Measurements from ENCODE around the gene S100A13. TPM values are rescaled to one million over a fixed set of nuclear protein-coding genes. Genes with fewer than 3 reads are reported as not detected.
"Not testable (repeated sequence)": the region's sequence is repeated elsewhere in the genome, so short reads cannot be mapped to it uniquely, and the experiment has no call there.

S100A13 gene
- total and polyA plus RNA-seq, 4 donors: 30.5 to 141 (median 50.1) TPM

DNA sequence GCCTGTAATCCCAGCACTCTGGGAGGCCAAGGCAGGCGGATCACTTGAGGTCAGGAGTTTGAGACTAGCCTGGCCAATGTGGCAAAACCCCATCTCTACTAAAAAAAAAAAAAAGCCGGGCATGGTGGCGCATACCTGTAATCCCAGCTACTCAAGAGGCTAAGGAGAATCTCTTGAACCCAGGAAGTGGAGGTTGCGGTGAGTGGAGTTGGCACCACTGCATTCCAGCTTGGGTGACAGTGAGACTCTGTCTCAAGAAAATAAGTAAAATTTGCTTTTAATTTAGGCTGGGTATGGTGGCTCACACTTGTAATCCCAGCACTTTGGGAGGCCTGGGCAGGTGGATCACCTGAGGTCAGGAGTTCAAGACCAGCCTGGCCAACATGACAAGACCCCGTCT lies 12.9 kb upstream of the S100A13 start:
- peaks cover 70% of the 10 kb centered on the region for H3K36me3 ChIP-seq (ENCODE audit: control insufficient read depth, insufficient read depth, low read length)
- 100% methylated on average over 3 of the region's 5 CpGs for WGBS (ENCODE audit: insufficient coverage)

DNA sequence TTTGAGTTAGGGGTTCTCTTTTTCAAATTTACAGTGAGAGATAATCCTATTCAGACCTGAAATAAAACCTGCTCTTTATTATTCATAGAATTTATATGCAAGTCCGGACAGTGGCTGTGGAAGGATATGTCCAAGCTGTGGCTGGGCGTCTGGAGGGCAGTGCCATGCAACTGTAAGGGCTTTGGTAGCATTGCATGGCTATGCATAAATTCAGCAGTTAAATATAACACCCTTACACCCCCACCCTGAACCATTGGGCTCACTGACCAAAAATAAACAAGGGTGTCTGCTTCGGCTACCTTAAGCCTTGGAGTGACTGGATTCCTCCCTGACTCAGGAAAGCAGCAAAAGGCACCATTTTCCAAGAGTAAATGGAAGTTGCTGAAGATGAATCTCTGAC lies 12.0 kb upstream of the S100A13 start:
- no CpG with 5 or more reads among the region's 3 CpGs for WGBS (ENCODE audit: insufficient coverage)
- Histone ChIP-seq H3K36me3 (ENCODE audit: control insufficient read depth, insufficient read depth, low read length) (peaks cover 66% of the 10 kb centered on the region), H3K27ac (ENCODE audit: low read depth, low read length) (no peak overlapping the region)

More for the DNA sequence above, 12.9 kb upstream of the S100A13 start:
- peaks cover 21% of the 10 kb centered on the region for H3K4me1 ChIP-seq (ENCODE audit: control insufficient read depth, insufficient read depth, low read length)
- not testable (repeated sequence) for H3K9me3 ChIP-seq (ENCODE audit: control insufficient read depth, insufficient read depth, low read length); H3K27me3 ChIP-seq (ENCODE audit: control insufficient read depth, insufficient read depth, low read length); DNase-seq (ENCODE audit: low read depth in 4 of 6, low spot score in 6 of 6); H3K4me3 ChIP-seq (ENCODE audit: low read depth, low read length); H3K27ac ChIP-seq (ENCODE audit: low read depth, low read length)

DNA sequence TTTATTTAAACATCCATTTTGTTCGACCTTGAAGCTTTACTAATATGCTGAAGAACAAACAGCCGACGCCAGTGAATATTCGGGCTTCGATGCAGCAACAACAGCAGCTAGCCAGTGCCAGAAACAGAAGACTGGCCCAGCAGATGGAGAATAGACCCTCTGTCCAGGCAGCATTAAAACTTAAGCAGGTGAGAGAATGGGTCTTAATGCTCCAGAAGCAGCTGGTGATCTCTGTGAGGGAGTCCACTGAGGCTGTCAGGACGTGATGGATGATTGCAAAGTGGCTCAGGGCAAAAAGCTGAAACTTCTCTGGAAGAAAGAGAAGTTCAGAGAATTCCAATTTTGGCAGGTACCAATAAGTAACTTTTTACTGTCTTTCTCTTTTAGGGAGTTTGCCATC lies 11.0 kb upstream of the S100A13 start:
- Histone ChIP-seq H3K4me3 (ENCODE audit: low read depth, low read length) (no peak overlapping the region), H3K27me3 (ENCODE audit: control insufficient read depth, insufficient read depth, low read length) (no peaks in the 10 kb centered on the region), H3K4me1 (ENCODE audit: control insufficient read depth, insufficient read depth, low read length) (peaks cover 30% of the 10 kb centered on the region), H3K27ac (ENCODE audit: low read depth, low read length) (no peak overlapping the region), H3K36me3 (ENCODE audit: control insufficient read depth, insufficient read depth, low read length) (peaks cover 61% of the 10 kb centered on the region), H3K9me3 (ENCODE audit: control insufficient read depth, insufficient read depth, low read length) (no peaks in the 10 kb centered on the region)
- WGBS (ENCODE audit: insufficient coverage): 81% methylated on average over 5 of the region's 6 CpGs
- no peak for DNase-seq (ENCODE audit: low read depth in 4 of 6, low spot score in 6 of 6)

More for the DNA sequence above, 12.0 kb upstream of the S100A13 start:
- no peaks in the 10 kb centered on the region for H3K9me3 ChIP-seq (ENCODE audit: control insufficient read depth, insufficient read depth, low read length)
- H3K27me3 ChIP-seq (ENCODE audit: control insufficient read depth, insufficient read depth, low read length): no peaks in the 10 kb centered on the region
- no peak for DNase-seq (ENCODE audit: low read depth in 4 of 6, low spot score in 6 of 6)
- H3K4me1 ChIP-seq (ENCODE audit: control insufficient read depth, insufficient read depth, low read length): peaks cover 25% of the 10 kb centered on the region
- H3K4me3 ChIP-seq (ENCODE audit: low read depth, low read length): no peak overlapping the region

DNA sequence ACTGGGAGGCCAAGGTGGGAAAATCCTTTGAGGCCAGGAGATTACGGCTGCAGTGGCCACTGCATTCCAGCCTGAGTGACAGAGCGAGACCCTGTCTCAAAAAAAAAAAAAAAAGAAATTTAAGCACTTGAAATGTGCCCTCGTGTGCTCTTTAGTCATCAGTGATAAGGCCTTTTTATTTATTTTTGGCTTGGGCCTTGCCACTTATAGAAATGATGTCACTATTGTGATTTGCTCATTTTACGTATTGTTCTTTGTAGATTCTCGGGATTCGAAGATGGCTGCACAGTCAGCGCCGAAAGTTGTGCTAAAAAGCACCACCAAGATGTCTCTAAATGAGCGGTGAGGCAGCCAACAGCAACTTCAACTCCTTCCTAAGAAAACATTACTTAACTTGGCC lies 9.0 kb upstream of the S100A13 start:
- Histone ChIP-seq H3K36me3 (ENCODE audit: control insufficient read depth, insufficient read depth, low read length) (peaks cover 50% of the 10 kb centered on the region), H3K27me3 (ENCODE audit: control insufficient read depth, insufficient read depth, low read length) (no peaks in the 10 kb centered on the region), H3K9me3 (ENCODE audit: control insufficient read depth, insufficient read depth, low read length) (no peaks in the 10 kb centered on the region), H3K27ac (ENCODE audit: low read depth, low read length) (no peak overlapping the region), H3K4me1 (ENCODE audit: control insufficient read depth, insufficient read depth, low read length) (peaks cover 33% of the 10 kb centered on the region), H3K4me3 (ENCODE audit: low read depth, low read length) (no peak overlapping the region)
- no peak for DNase-seq (ENCODE audit: low read depth in 4 of 6, low spot score in 6 of 6)
- 100% methylated on average over 1 of the region's 9 CpGs for WGBS (ENCODE audit: insufficient coverage)

DNA sequence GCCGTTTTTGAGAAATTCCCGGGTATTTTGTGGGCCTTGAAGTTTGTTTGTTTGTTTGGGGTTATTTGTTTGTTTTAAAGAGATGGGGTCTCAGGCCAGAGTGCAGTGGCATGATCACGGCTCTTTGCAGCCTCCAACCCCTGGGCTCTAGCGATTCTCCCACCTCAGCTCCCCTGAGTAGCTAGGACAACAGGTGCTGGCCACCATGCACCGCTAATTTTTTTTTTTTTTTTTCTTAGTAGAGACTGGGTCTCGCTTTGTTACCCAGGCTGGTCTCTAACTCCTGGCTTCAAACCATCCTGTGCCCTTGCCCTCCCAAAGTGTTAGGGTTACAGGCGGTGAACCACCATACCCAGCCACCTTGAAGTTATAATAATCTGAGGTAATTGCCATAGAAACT lies 8.6 kb upstream of the S100A13 start:
- Histone ChIP-seq H3K9me3 (ENCODE audit: control insufficient read depth, insufficient read depth, low read length) (no peaks in the 10 kb centered on the region), H3K36me3 (ENCODE audit: control insufficient read depth, insufficient read depth, low read length) (peaks cover 50% of the 10 kb centered on the region), H3K27me3 (ENCODE audit: control insufficient read depth, insufficient read depth, low read length) (no peaks in the 10 kb centered on the region), H3K4me3 (ENCODE audit: low read depth, low read length) (no peak overlapping the region), H3K4me1 (ENCODE audit: control insufficient read depth, insufficient read depth, low read length) (peaks cover 33% of the 10 kb centered on the region), H3K27ac (ENCODE audit: low read depth, low read length) (no peak overlapping the region)
- DNase-seq (ENCODE audit: low read depth in 4 of 6, low spot score in 6 of 6): no peak
- 100% methylated on average over 1 of the region's 7 CpGs for WGBS (ENCODE audit: insufficient coverage)

DNA sequence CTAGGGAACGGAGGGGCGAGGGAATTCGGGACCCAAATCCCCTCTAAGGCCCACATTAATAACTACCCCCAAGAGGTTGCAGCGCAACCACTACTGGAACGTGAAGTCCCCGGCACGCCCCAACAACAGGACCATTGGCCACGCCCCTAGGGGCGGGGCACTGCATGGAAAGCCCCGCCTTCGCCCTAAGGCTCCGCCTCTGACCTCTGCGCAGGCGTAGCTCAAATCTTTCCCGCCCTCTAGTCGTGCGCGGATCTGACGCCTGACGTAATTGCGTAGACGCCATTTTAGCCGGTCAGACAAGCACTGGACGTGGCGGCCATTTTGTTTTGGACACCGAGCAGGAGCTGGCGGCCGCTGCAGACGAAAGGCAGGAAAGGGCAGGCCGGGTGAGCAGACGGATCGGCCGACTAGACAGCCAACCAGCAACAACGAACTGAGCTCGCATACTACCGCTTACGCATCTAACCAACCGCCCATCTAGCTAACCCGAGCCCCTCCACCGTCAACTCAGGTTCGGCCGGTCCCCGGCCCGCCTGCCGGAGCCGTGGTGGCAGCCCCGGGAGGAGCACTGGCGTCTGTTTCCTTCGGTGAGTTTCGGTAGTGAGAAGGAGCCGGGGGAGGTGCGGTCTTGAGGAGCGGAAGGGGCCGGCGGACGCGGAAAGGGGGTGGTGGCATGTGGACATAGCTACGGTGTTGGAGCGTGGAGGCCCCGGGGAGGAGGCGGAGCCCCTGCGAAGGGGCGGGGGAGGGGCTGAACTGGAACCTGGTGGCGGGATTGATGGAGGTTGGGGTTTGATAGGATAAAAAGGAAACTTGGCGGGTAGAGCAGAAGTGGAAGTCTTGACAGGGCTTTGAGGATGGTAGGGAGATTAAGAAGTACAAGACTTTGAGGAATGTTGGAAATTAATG lies 6.7 kb upstream of the S100A13 start, which contains the start of gene CHTOP:
TSS of gene CHTOP (plus strand) at position 313 of the 912 bp plus-strand sequence. CDS start 2,523 bp downstream, outside the sequence.
- H3K36me3 ChIP-seq (ENCODE audit: control insufficient read depth, insufficient read depth, low read length): peaks cover 34% of the 10 kb centered on the region
- peak; percentile 95 to 100 (median 98) for DNase-seq (ENCODE audit: low read depth in 4 of 6, low spot score in 6 of 6)
- no peaks in the 10 kb centered on the region for H3K27me3 ChIP-seq (ENCODE audit: control insufficient read depth, insufficient read depth, low read length)
- no peaks in the 10 kb centered on the region for H3K9me3 ChIP-seq (ENCODE audit: control insufficient read depth, insufficient read depth, low read length)
- H3K4me3 ChIP-seq (ENCODE audit: low read depth, low read length): peak within 1 kb of the TSS; percentile 98
- peak within 1 kb of the TSS; percentile 99 for H3K27ac ChIP-seq (ENCODE audit: low read depth, low read length)
- WGBS (ENCODE audit: insufficient coverage): under 1% methylated on average over 65 of the region's 65 CpGs
- H3K4me1 ChIP-seq (ENCODE audit: control insufficient read depth, insufficient read depth, low read length): peaks cover 40% of the 10 kb centered on the region

DNA sequence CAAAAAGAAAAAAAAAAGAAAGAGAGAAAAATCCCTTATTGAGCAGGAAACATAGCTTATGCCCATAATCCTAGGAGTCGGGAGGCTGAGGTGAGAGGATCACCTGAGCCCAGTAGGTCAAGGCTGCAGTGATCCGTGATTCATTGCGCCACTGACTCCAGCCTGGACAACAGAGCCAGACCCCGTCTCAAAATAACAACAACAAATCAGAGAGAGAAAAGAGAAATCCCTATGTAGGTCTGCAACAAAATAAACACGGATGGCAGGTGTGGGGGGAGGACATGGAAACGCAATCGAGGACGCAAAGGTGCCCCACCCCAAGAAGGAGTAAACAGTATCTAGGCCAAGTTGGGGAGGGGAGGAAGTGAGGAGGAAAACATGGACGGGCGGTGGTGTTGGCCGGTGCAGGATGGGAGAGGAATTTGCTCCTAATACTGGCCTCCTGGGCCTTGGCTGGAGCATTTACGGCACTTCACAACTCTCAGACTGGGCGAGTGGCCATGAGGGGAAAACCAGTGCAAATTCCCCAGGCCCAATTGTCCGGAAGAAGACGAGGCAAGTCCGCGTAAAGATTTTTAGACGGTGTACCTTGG lies 6.0 kb upstream of the S100A13 start:
- no peaks in the 10 kb centered on the region for H3K27me3 ChIP-seq (ENCODE audit: control insufficient read depth, insufficient read depth, low read length)
- peaks cover 26% of the 10 kb centered on the region for H3K36me3 ChIP-seq (ENCODE audit: control insufficient read depth, insufficient read depth, low read length)
- H3K9me3 ChIP-seq (ENCODE audit: control insufficient read depth, insufficient read depth, low read length): no peaks in the 10 kb centered on the region
- 45% methylated on average over 12 of the region's 18 CpGs for WGBS (ENCODE audit: insufficient coverage)
- peak overlapping the region; percentile 99 for H3K27ac ChIP-seq (ENCODE audit: low read depth, low read length)
- H3K4me1 ChIP-seq (ENCODE audit: control insufficient read depth, insufficient read depth, low read length): peaks cover 48% of the 10 kb centered on the region
- peak overlapping the region; percentile 98 for H3K4me3 ChIP-seq (ENCODE audit: low read depth, low read length)
- no peak for DNase-seq (ENCODE audit: low read depth in 4 of 6, low spot score in 6 of 6)

DNA sequence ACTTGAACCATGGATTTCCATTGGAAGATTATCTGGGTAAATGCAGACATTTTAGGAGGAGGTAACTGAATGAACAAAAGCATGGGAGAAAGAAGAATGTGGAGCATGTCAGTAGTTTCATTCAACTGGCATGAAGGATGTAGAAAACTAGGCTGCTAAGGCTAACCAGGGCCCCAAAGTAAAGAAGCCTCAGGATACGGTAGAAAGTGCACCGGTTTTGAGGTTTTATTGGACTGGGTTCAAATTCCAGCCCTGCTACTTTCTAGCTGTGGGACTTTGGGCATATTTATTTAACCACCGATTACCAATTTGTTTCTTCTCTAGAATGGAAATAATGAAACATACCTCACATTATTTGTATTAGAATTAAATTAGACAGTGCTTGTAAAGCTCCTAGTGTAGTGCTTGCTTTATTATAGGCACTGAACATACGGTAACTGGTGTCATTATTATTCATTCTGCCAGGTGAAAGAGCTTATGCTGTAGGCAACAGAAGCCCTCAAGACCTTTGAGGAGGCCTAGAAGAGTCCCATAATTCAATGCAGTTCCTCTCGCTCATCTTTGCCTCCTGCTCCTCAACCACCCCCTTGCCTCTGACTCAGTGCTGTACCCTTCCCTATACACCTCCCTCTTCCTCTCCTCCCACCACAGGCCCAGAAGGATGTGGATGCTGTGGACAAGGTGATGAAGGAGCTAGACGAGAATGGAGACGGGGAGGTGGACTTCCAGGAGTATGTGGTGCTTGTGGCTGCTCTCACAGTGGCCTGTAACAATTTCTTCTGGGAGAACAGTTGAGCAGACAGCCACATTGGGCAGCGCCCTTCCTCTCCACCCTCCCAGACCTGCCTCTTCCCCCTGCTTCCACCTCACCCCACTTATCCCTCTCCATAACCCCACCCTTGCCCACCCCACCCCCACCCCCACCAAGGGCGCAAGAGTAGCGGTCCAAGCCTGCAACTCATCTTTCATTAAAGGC lies 4.0 kb upstream of the S100A13 start:
- WGBS (ENCODE audit: insufficient coverage): 100% methylated on average over 1 of the region's 10 CpGs
- peaks cover 58% of the 10 kb centered on the region for H3K4me1 ChIP-seq (ENCODE audit: control insufficient read depth, insufficient read depth, low read length)
- no peaks in the 10 kb centered on the region for H3K9me3 ChIP-seq (ENCODE audit: control insufficient read depth, insufficient read depth, low read length)
- H3K4me3 ChIP-seq (ENCODE audit: low read depth, low read length): no peak overlapping the region
- no peaks in the 10 kb centered on the region for H3K27me3 ChIP-seq (ENCODE audit: control insufficient read depth, insufficient read depth, low read length)
- peaks cover 12% of the 10 kb centered on the region for H3K36me3 ChIP-seq (ENCODE audit: control insufficient read depth, insufficient read depth, low read length)
- DNase-seq (ENCODE audit: low read depth in 4 of 6, low spot score in 6 of 6): no peak
- no peak overlapping the region for H3K27ac ChIP-seq (ENCODE audit: low read depth, low read length)

DNA sequence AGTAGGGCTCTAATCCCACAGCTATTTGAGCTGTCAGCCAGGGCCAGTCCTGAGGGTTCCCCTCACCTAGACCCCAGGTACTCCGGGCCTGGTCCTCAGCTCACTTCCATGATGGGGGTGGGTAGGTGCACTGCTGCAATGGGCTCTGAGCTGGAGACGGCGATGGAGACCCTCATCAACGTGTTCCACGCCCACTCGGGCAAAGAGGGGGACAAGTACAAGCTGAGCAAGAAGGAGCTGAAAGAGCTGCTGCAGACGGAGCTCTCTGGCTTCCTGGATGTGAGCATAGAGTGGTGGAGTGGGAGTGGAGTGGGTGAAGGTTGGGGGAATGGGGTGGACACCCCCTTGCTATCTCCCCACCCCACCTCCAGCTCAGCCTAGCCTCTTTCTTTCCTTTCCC lies 3.1 kb upstream of the S100A13 start:
- WGBS (ENCODE audit: insufficient coverage): 89% methylated on average over 4 of the region's 7 CpGs
- peaks cover 55% of the 10 kb centered on the region for H3K4me1 ChIP-seq (ENCODE audit: control insufficient read depth, insufficient read depth, low read length)

More for the DNA sequence above, 3.1 kb upstream of the S100A13 start:
- Histone ChIP-seq H3K36me3 (ENCODE audit: control insufficient read depth, insufficient read depth, low read length) (peaks cover 3% of the 10 kb centered on the region), H3K27me3 (ENCODE audit: control insufficient read depth, insufficient read depth, low read length) (no peaks in the 10 kb centered on the region), H3K4me3 (ENCODE audit: low read depth, low read length) (no peak overlapping the region), H3K9me3 (ENCODE audit: control insufficient read depth, insufficient read depth, low read length) (no peaks in the 10 kb centered on the region), H3K27ac (ENCODE audit: low read depth, low read length) (no peak overlapping the region)
- no peak for DNase-seq (ENCODE audit: low read depth in 4 of 6, low spot score in 6 of 6)
